Osteoblast (primary cell): ENCODE measurements around the gene VAV3. TPM values are rescaled to one million over a fixed set of nuclear protein-coding genes. Genes with fewer than 3 reads are reported as not detected.

Experiments used
- DNase-seq: peaks from one replicate; pipeline ENCODE4 v3.0.0; 2011; ENCODE audit warnings: low spot score, mixed read lengths; ENCODE audit not compliant: insufficient read length; ENCODE audit errors: missing footprints
- H2AFZ ChIP-seq: 2 replicates; pipeline ENCODE4 v1.6.0; 2011; ENCODE audit warnings: mild to moderate bottlenecking, low read length
- H3K27ac ChIP-seq: 2 replicates; pipeline ENCODE4 v1.5.1; 2011; ENCODE audit warnings: mild to moderate bottlenecking, low read depth, low read length, moderate library complexity
- H3K27me3 ChIP-seq: 2 replicates; pipeline ENCODE4 v1.6.0; 2012; ENCODE audit warnings: mild to moderate bottlenecking, control low read depth, inconsistent platforms, low read length, moderate library complexity; ENCODE audit not compliant: insufficient read depth
- H3K36me3 ChIP-seq: 2 replicates; pipeline ENCODE4 v1.5.1; 2011; ENCODE audit warnings: mild to moderate bottlenecking, low read length, control low read depth, moderate library complexity; ENCODE audit not compliant: insufficient read depth
- H3K4me1 ChIP-seq: 2 replicates; pipeline ENCODE4 v1.5.1; 2011; ENCODE audit warnings: mild to moderate bottlenecking, low read length, control low read depth, moderate library complexity; ENCODE audit not compliant: insufficient read depth
- H3K4me2 ChIP-seq: 2 replicates; pipeline ENCODE4 v1.6.0; 2011; ENCODE audit warnings: mild to moderate bottlenecking, low read length; ENCODE audit not compliant: insufficient read depth
- H3K4me3 ChIP-seq: fragments of 200-600 bp; sonication (generic); 3 replicates; pipeline ENCODE4 v1.5.1; 2012; ENCODE audit warnings: mild to moderate bottlenecking, low read length, inconsistent platforms; ENCODE audit not compliant: insufficient read depth
- H3K79me2 ChIP-seq: 2 replicates; pipeline ENCODE4 v1.6.0; 2012; ENCODE audit warnings: mild to moderate bottlenecking, low read length, control low read depth, inconsistent platforms; ENCODE audit not compliant: insufficient read depth
- H3K9me3 ChIP-seq: 2 replicates; pipeline ENCODE4 v1.5.1; 2011; ENCODE audit warnings: low read depth, low read length, control low read depth
- H4K20me1 ChIP-seq: 2 replicates; pipeline ENCODE4 v1.6.0; 2012; ENCODE audit warnings: mild to moderate bottlenecking, low read length, control low read depth; ENCODE audit not compliant: insufficient read depth
- total RNA-seq: library from RNA; depleted of rRNA; stranded (reverse); fragments of >200 nt; gene quantifications from 2 replicates; pipeline ENCODE4 v1.2.3, GENCODE V29; 2012
- TF ChIP-seq, protein P1 (sequence below): IDR thresholded peaks from 2 replicates; pipeline ENCODE4 v1.5.1; 2011; ENCODE audit warnings: mild to moderate bottlenecking, low read depth, low read length, moderate library complexity; ENCODE audit errors: extremely low read depth

Gene VAV3
- total RNA-seq, 1 donor = 0.72 TPM

DNA sequence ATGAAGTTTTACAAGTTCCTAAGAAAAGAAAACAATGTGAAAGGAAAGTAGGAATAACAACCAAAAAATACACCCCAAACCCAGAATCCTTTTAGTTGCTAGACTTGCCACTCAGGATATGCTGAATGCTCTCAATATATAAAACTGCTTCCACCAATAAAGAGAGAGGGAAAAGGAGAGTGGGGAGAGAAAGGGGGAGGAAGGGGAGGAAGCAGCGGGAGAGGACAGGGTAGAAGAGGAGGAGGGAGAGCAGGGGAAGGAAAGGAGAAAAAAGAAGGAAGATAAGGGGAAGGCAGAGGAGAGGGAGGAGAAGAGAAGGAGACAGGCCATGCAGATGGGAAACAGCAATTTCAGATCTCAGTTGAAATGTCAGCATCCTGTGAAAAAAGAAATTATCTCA, 198.4 kb downstream of the VAV3 start:
- Histone ChIP-seq H3K4me3 (no peak overlapping the region), H3K4me2 (no peak overlapping the region), H3K36me3 (no peaks in the 10 kb centered on the region), H3K27me3 (no peaks in the 10 kb centered on the region), H4K20me1 (no peaks in the 10 kb centered on the region), H2AFZ (no peak overlapping the region), H3K4me1 (no peaks in the 10 kb centered on the region), H3K79me2 (no peaks in the 10 kb centered on the region), H3K9me3 (no peaks in the 10 kb centered on the region), H3K27ac (no peak overlapping the region)
- TF ChIP-seq, protein P1, sequence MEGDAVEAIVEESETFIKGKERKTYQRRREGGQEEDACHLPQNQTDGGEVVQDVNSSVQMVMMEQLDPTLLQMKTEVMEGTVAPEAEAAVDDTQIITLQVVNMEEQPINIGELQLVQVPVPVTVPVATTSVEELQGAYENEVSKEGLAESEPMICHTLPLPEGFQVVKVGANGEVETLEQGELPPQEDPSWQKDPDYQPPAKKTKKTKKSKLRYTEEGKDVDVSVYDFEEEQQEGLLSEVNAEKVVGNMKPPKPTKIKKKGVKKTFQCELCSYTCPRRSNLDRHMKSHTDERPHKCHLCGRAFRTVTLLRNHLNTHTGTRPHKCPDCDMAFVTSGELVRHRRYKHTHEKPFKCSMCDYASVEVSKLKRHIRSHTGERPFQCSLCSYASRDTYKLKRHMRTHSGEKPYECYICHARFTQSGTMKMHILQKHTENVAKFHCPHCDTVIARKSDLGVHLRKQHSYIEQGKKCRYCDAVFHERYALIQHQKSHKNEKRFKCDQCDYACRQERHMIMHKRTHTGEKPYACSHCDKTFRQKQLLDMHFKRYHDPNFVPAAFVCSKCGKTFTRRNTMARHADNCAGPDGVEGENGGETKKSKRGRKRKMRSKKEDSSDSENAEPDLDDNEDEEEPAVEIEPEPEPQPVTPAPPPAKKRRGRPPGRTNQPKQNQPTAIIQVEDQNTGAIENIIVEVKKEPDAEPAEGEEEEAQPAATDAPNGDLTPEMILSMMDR = no peak
- no peak for DNase-seq

DNA sequence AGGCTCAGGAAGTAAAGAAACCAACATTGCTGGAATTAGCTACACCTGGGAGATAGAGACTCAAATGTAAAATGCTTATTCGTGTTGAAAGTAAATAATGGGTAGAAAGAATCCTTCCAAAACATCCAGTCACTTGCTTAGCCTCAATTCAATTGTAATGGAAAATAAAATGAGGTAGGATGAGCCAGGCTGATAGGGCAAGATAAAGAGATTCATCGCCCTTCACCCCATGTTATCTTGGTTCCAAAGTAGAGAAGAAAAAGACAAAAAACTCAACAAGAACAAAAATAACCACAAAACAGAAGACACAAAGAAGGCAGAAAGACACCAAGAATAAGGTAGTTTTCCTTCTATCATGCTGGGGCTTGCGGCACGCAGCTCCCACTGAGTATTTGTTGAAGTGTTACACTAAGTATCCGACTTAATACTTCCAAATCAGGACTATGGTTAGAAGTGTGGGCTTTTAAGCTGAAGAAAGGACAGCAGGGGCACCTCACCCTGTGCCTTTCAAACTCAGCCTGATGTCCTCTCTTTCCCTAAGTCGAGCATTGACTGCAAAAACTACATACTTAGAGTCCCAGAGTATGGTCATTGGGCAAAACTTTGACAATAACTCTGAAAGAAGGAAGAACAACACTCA, 202.1 kb downstream of the VAV3 start:
- H3K79me2 ChIP-seq = no peaks in the 10 kb centered on the region
- no peak overlapping the region for H3K4me3 ChIP-seq
- H4K20me1 ChIP-seq = no peaks in the 10 kb centered on the region
- no peak overlapping the region for H3K27ac ChIP-seq
- TF ChIP-seq, protein P1 = no peak
- H3K36me3 ChIP-seq = no peaks in the 10 kb centered on the region
- DNase-seq = no peak
- H2AFZ ChIP-seq = no peak overlapping the region
- H3K4me1 ChIP-seq = no peaks in the 10 kb centered on the region
- H3K27me3 ChIP-seq = no peaks in the 10 kb centered on the region
- no peak overlapping the region for H3K4me2 ChIP-seq
- H3K9me3 ChIP-seq = no peaks in the 10 kb centered on the region

DNA sequence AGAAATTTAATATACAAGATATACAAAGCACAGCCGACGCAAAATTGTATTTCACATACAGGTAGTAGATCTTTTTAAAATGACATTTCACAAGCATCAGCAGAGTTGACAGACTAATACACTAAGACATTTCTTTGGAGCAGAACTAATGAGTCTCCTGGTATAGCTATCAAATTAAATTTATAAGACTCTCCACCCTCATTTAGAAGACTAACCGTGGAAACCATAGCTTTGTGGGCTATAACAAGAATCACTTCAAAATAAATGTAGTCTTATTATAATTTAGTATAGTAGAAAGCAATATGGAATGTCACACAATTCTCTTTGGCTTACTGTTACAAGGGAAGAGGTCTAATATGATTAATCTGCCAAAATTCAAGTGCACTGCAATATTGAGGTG, 204.9 kb downstream of the VAV3 start:
- Histone ChIP-seq H3K4me2 (no peak overlapping the region), H3K36me3 (no peaks in the 10 kb centered on the region), H3K4me1 (no peaks in the 10 kb centered on the region), H3K9me3 (no peaks in the 10 kb centered on the region), H3K27ac (no peak overlapping the region), H3K4me3 (no peak overlapping the region), H4K20me1 (no peaks in the 10 kb centered on the region), H2AFZ (no peak overlapping the region), H3K27me3 (peaks cover 4% of the 10 kb centered on the region), H3K79me2 (no peaks in the 10 kb centered on the region)
- TF ChIP-seq, protein P1 = no peak
- DNase-seq = no peak

DNA sequence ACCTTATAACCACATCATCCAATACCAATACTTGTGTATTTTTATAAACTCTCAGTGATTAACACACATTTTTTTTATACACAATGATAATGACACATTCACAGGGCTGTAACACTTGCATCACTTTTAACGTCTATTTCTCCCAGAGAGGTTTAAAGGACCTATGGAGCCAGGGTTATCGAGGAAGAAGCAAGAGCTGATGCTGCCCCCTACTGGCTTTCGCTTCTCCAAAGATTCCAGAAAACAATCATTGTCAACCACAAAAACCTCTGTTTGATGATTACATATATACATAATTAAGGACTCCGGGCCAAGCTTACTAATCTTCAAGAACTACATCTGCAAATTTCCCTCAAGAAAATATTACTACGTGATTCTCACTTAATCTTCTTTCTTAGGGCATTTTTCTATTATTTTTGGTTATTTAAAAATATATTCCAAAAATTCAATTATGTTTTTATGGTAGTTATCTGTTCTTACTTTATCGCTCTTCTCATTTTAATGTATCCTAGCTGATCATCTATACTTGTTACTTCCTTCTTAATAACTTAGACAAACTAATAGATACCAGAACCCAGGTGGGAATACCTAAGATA, 214.5 kb downstream of the VAV3 start:
- TF ChIP-seq, protein P1 = peak; percentile 83
- no peak overlapping the region for H3K4me3 ChIP-seq
- H2AFZ ChIP-seq = no peak overlapping the region
- H3K4me1 ChIP-seq = no peaks in the 10 kb centered on the region
- H3K9me3 ChIP-seq = no peaks in the 10 kb centered on the region
- no peak overlapping the region for H3K27ac ChIP-seq
- no peaks in the 10 kb centered on the region for H3K79me2 ChIP-seq
- no peaks in the 10 kb centered on the region for H3K36me3 ChIP-seq
- H4K20me1 ChIP-seq = no peaks in the 10 kb centered on the region
- DNase-seq = no peak
- peaks cover under 1% of the 10 kb centered on the region for H3K27me3 ChIP-seq
- no peak overlapping the region for H3K4me2 ChIP-seq
